GM18498 (cell line): ENCODE measurements around the gene SLC12A6.
"Not testable (repeated sequence)": the region's sequence is repeated elsewhere in the genome, so short reads cannot be mapped to it uniquely, and the experiment has no call there.

Source experiments
- ATAC-seq: cut with Tn5 transposase; IDR thresholded peaks from one replicate; pipeline ENCODE4 v1.9.1; 2021; ENCODE audit warnings: mild to moderate bottlenecking, moderate library complexity; ENCODE audit not compliant: unreplicated experiment

Gene SLC12A6

GRCh38 chr15:34358367-34358766 is 20.8 kb upstream of the SLC12A6 start:
- no peak for ATAC-seq

GRCh38 chr15:34357653-34358052 is 20.1 kb upstream of the SLC12A6 start:
- no peak for ATAC-seq

- no peak for ATAC-seq
Measured at GRCh38 chr15:34355241-34355640, 17.7 kb upstream of the SLC12A6 start.

GRCh38 chr15:34354286-34354685 is 16.7 kb upstream of the SLC12A6 start:
- ATAC-seq, result no peak

GRCh38 chr15:34353627-34354026 is 16.0 kb upstream of the SLC12A6 start:
- ATAC-seq, result no peak

GRCh38 chr15:34352996-34353395 is 15.4 kb upstream of the SLC12A6 start:
- not testable (repeated sequence) for ATAC-seq

- no peak for ATAC-seq
Measured at GRCh38 chr15:34349769-34350168, 12.2 kb upstream of the SLC12A6 start.

- no peak for ATAC-seq
Measured at GRCh38 chr15:34348735-34349300, 11.2 kb upstream of the SLC12A6 start.

GRCh38 chr15:34347951-34348638 is 10.5 kb upstream of the SLC12A6 start:
- ATAC-seq, result no peak

GRCh38 chr15:34342737-34343575 is 5.4 kb upstream of the SLC12A6 start, which contains the start of the genes NOP10 and NUTM1:
Gene NOP10, minus strand, starts transcription at chr15:34343136. Its CDS starts 63 bp downstream, at chr15:34343073.
Gene NUTM1, plus strand, starts transcription at chr15:34343315. Its CDS starts 382 bp downstream, at chr15:34343697.
- ATAC-seq, result peak; percentile 89

- ATAC-seq, result not testable (repeated sequence)
Measured at GRCh38 chr15:34342213-34342736, 4.7 kb upstream of the SLC12A6 start.

GRCh38 chr15:34341381-34342212 is 4.0 kb upstream of the SLC12A6 start:
- ATAC-seq, result no peak

- no peak for ATAC-seq
Measured at GRCh38 chr15:34339946-34340345, 2.4 kb upstream of the SLC12A6 start.

- ATAC-seq, result no peak
Measured at GRCh38 chr15:34338347-34338746, 766 bp upstream of the SLC12A6 start.

- peak; percentile 2 for ATAC-seq
Measured at GRCh38 chr15:34336991-34337556, 507 bp downstream of the SLC12A6 start.

GRCh38 chr15:34336231-34336990 is 1.2 kb downstream of the SLC12A6 start:
- no peak for ATAC-seq

GRCh38 chr15:34335176-34336032 is 2.2 kb downstream of the SLC12A6 start:
- ATAC-seq, result no peak

GRCh38 chr15:34334672-34335071 is 2.9 kb downstream of the SLC12A6 start:
- no peak for ATAC-seq
